Chondrocyte (in vitro differentiated cells): ENCODE data around the gene KCNJ10. TPM values are rescaled to one million over a fixed set of nuclear protein-coding genes. Genes with fewer than 3 reads are reported as not detected.

Source experiments
- DNase-seq: peaks from one replicate; pipeline ENCODE4 v3.0.0; 2021; ENCODE audit warnings: mixed read lengths, low spot score
- H3K27ac Mint-ChIP-seq: one replicate; pipeline ENCODE4 v1.8.0; 2021; ENCODE audit warnings: mild to moderate bottlenecking, moderate library complexity, mixed read lengths; ENCODE audit not compliant: unreplicated experiment
- H3K27me3 Mint-ChIP-seq: 2 replicates; pipeline ENCODE4 v1.8.0; 2021; ENCODE audit warnings: low read depth, mixed read lengths
- H3K36me3 Mint-ChIP-seq: 2 replicates; pipeline ENCODE4 v1.8.0; 2021; ENCODE audit warnings: low read depth, mixed read lengths
- H3K4me1 Mint-ChIP-seq: 2 replicates; pipeline ENCODE4 v1.8.0; 2021; ENCODE audit warnings: low read depth, mild to moderate bottlenecking, mixed read lengths
- H3K4me3 Mint-ChIP-seq: one replicate; pipeline ENCODE4 v1.8.0; 2021; ENCODE audit warnings: mild to moderate bottlenecking, moderate library complexity, mixed read lengths; ENCODE audit not compliant: unreplicated experiment
- H3K9me3 Mint-ChIP-seq: 2 replicates; pipeline ENCODE4 v1.8.0; 2021; ENCODE audit warnings: low read depth, mixed read lengths
- CTCF ChIP-seq: fragments of 200-600 bp; sonication (generic); IDR thresholded peaks from 2 replicates; pipeline ENCODE4 v1.5.0; 2021; ENCODE audit warnings: antibody characterized with exemption, mild to moderate bottlenecking, moderate library complexity
- total RNA-seq: library from RNA; stranded (reverse); gene quantifications from 3 replicates; pipeline ENCODE4 v1.2.1, GENCODE V29; 2021

The KCNJ10 gene
- total RNA-seq, 1 donor from 2014 or later, result not detected

DNA sequence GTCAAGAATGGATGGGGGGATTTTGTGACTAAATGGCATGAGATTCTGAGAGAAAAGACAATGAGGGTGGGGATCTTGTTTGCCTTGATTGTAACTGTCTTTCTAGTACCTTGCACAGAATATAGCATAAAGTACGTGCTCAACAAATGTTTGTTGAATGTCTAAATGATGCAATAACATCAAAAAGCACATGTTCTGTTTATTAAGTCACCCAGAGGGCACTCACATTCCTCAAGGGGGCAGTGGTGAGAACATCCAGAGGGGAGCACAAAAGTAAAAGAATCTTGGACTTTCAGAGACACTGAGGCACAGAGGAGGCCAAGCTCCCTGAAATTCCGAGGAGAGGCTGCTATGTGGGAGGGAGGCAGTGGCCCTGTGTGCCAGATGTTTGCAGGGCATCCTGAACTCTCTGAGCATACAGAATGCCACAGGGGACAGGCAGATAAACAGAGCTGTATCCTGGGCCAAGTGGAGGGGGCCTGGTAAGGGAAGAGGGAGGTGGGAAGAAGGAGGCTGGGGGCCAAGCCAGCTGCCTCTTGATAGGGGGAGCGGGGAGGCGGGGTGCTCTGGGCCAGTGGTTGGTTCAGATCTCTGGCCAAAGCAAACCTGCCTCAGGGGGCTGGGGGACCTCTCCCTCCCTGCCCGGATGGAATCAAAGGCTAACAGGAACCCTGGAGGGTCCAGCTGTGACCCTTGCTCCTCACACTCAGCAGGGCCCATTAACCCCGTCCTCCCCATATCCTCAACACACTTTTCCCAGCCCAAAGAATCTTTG, 39.1 kb upstream of the KCNJ10 start:
- Mint-ChIP-seq H3K27me3 (peaks cover 21% of the 10 kb centered on the region), H3K36me3 (no peaks in the 10 kb centered on the region), H3K27ac (peak overlapping the region; percentile 28), H3K9me3 (no peaks in the 10 kb centered on the region), H3K4me3 (no peak overlapping the region), H3K4me1 (peaks cover 19% of the 10 kb centered on the region)
- TF ChIP-seq CTCF, result peak; percentile 74
- no peak for DNase-seq

- no peak overlapping the region for H3K27ac Mint-ChIP-seq
- H3K4me1 Mint-ChIP-seq, result peaks cover 19% of the 10 kb centered on the region
- H3K9me3 Mint-ChIP-seq, result no peaks in the 10 kb centered on the region
- peaks cover 18% of the 10 kb centered on the region for H3K27me3 Mint-ChIP-seq
- DNase-seq, result no peak
- no peak overlapping the region for H3K4me3 Mint-ChIP-seq
- no peak for TF ChIP-seq CTCF
- no peaks in the 10 kb centered on the region for H3K36me3 Mint-ChIP-seq
These were observed 37.6 kb upstream of the KCNJ10 start for GRCh38 chr1:160107512-160107911.

- Mint-ChIP-seq H3K27ac (no peak overlapping the region), H3K36me3 (no peaks in the 10 kb centered on the region), H3K4me1 (peaks cover 29% of the 10 kb centered on the region), H3K27me3 (peaks cover 16% of the 10 kb centered on the region), H3K4me3 (no peak overlapping the region), H3K9me3 (no peaks in the 10 kb centered on the region)
- TF ChIP-seq CTCF, result no peak
- DNase-seq, result no peak
These were observed 35.2 kb upstream of the KCNJ10 start for GRCh38 chr1:160105155-160105554.

- Mint-ChIP-seq H3K36me3 (no peaks in the 10 kb centered on the region), H3K4me1 (peaks cover 27% of the 10 kb centered on the region), H3K27ac (no peak overlapping the region), H3K4me3 (no peak overlapping the region), H3K9me3 (no peaks in the 10 kb centered on the region), H3K27me3 (peaks cover 15% of the 10 kb centered on the region)
- DNase-seq, result no peak
- no peak for TF ChIP-seq CTCF
These were observed 34.5 kb upstream of the KCNJ10 start for GRCh38 chr1:160104486-160104885.

GRCh38 chr1:160103658-160104408, 33.9 kb upstream of the KCNJ10 start:
- TF ChIP-seq CTCF, result no peak
- Mint-ChIP-seq H3K4me1 (peaks cover 26% of the 10 kb centered on the region), H3K36me3 (no peaks in the 10 kb centered on the region), H3K9me3 (no peaks in the 10 kb centered on the region), H3K27me3 (peaks cover 11% of the 10 kb centered on the region), H3K4me3 (no peak overlapping the region), H3K27ac (no peak overlapping the region)
- no peak for DNase-seq
